NK-92 treated with Interleukin-12 subunit alpha and Interleukin-12 subunit beta, amount 100 ng/mL, for 24 hours (cell line): ENCODE data around the gene PID1.
"Not testable (repeated sequence)": the region's sequence is repeated elsewhere in the genome, so short reads cannot be mapped to it uniquely, and the experiment has no call there.

ENCODE experiments used
- DNase-seq: peaks from one replicate; lab custom pipeline; 2025; lab: John Stamatoyannopoulos, UW

The PID1 gene

GRCh38 chr2:229212241-229212640 lies 58.8 kb downstream of the PID1 start:
- no peak for DNase-seq

DNA sequence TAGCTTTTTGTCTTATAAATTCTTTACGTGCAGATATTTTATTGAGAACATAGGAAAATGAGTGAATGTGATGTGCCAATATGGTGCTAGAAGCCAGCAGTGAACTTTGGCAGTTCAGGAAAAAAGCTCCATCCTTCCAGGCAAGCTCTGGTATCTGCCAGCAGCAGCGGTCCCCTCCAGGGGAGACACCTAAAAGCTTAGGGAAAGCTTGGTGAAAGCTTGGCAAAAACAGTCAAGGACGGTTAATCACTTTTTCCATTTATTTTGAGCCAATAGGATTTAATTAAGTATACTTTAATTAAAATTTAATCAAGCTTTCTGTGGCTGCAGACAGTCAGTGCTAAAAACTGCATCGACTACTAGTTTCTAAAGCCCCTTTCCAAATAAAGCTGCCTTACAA lies 60.4 kb downstream of the PID1 start:
- no peak for DNase-seq

- DNase-seq, result no peak
These were observed 64.5 kb downstream of the PID1 start for GRCh38 chr2:229206548-229206947.

DNA sequence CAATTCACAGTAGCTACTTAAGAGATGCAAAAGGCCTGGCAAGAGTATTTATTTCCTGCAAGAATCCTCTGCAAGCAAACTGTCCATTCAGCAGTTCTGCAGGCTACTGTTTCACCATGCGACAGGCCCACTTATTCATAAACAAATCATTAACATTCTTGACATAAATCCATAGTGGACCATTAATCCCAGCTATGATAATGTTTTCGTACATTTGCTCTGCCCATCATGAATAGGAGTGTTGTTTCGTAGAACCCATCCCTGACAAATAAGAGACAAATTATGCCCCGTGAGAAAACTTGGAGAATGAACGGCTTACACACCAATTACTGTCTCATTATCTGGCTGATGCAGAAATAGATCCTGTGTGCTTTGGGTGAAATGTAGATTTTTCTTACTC lies 65.4 kb downstream of the PID1 start:
- no peak for DNase-seq

DNA sequence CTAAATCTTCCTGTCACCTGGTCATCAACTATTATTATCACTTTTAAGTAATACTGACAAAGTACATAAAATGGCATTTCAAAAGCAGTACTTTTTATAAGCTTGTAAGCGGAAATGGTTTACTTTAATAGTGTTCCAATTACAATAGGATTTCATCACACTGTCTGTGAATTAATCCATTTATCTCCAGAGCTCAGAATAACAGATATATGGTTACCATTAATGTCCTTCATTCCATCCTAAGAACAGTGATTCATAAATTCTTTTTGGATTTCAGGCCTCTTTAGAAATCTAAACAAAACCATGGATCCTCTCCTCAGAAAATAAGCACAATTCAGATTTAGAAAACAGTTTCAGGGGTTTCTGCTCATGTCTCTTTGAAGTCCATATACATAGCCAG lies 68.4 kb downstream of the PID1 start:
- no peak for DNase-seq

DNA sequence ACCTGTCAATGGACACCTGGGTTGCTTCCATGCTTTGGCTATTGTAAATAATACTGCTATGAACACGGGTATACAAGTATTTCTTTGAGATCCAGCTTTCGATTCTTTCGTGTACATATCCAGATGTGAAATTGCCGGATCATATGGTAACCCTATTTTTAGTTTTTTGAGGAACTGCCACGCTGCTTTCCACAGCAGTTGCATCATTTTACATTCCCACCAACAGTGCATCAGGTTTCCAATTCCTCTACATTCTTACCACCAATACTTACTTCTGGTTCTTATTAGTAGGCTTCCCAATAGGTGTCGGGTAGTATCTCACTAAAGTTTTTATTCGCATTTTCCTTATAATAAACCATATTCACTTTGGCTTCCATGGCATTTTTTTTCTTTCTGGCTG lies 69.6 kb downstream of the PID1 start:
- no peak for DNase-seq

GRCh38 chr2:229199267-229199666 lies 71.8 kb downstream of the PID1 start:
- no peak for DNase-seq

- DNase-seq, result no peak
These were observed 74.6 kb downstream of the PID1 start for GRCh38 chr2:229196448-229196847.

DNA sequence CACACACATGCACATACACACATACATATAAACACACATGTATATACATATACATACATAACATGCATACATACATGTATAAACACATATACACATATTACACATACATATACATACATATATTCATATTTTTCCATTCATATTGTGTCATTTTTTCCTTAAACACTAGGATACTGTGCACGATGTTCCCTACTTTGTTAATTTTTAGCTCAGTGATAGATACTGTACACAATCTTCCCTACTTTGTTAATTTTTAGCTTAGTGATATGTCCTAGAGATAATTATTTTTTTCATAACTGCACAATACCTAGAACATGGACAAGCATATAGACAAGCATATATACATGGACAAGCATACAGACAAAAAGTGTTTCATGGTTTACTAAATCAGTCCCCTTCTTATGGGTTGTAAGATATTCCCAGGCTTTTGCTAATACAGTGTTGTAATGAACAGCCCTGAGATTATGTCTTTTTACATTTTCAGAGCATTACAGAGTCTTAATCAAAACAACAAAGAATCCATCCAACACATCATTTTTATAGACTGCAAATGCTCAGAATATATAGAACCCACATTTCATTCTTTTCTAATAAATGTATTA lies 75.6 kb downstream of the PID1 start:
- DNase-seq, result no peak

DNA sequence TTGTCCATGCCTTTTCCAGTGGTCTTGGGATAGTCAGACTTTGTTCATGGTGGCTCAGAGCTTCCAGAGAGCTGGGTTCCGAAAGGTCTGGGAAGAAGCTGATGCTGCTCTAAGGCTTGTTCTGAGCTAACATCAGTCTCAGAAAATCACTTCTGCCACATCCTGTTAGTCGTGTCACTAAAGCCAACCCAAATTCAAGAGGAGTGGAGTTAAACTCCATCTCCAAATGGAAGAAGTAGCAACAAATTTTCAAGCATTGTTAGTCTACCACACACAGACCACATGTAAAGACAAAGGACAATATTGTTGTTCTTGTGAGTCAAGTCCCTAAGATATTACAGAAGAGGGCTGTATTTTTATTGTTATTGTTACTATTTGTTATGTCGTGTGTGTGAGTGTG lies 77.8 kb downstream of the PID1 start:
- DNase-seq, result no peak

DNA sequence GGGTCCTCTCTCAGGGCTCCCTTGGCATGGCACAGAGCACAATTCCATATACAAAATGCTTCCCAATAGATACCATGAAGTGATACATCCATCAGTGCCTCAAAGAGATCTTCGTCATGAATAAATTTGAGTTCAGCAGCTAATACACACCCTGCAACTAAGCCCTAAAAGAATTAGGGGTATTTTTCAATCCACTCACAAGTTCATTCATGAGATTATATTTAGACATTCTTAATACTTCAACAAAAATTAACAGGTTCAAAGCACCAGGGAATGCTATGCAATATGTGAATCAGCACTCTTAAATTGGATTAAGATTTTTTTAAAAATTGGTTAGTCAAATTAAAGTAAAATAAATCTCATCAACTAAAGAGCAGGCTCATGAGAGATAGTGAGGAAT lies 79.7 kb downstream of the PID1 start:
- no peak for DNase-seq

- DNase-seq, result not testable (repeated sequence)
These were observed 84.0 kb downstream of the PID1 start for GRCh38 chr2:229187123-229187522.

DNA sequence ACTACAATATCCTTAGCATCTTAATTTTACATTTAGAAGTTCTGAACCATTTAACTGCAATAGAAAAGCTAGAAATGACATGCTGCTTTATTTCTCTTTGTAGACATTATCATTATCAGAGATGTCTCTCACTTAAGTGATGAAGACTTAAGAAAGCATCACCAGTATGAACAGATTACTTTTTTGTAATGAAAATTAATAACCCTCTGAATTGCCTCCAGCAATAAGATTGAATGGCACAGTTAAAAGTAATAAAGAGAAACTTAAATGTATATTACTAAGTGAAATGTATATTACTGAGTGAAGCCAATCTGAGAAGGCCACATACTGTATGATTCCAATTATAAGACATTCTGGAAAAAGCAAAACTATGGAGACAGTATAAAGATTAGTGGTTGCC lies 89.4 kb downstream of the PID1 start:
- no peak for DNase-seq

GRCh38 chr2:229180658-229181057 lies 90.4 kb downstream of the PID1 start:
- DNase-seq, result no peak

DNA sequence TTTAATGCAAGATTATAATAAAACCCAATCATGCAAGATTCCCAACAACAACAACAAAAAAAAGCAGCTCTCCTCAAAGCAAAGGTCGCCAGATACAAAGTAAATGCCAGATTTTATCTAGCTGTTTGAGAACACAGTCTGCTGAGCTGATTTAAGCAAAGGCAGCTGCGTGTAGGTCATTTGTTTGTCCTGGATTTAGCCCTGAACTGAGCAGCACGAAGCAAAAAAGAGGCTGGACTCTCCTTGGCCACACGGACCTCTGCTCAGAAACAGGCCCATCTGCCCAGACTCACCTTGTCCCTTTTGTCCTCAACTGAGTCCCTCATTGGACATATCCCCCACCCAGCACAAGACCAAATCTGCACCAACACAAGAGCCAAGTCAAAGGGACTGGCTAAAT lies 91.5 kb downstream of the PID1 start:
- no peak for DNase-seq

DNA sequence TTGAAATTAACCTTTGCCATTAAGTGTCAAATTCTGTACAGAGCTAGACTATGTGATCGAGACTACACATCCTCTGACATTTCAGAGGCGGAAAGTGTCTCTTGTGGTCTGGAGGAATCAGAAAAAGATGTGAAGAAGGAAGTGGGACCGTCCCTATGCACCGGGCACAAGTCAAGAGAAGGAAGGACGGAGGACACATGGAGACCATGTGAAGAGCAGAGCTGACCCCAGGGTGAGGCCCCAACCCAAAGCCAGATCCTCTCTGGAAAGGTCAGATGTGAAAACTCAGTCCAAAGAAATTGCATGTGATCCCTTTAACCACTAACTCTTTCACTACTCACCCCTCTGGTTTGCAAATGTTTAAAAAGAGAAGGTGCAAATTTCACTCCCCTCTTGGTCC lies 92.4 kb downstream of the PID1 start:
- DNase-seq, result no peak

DNA sequence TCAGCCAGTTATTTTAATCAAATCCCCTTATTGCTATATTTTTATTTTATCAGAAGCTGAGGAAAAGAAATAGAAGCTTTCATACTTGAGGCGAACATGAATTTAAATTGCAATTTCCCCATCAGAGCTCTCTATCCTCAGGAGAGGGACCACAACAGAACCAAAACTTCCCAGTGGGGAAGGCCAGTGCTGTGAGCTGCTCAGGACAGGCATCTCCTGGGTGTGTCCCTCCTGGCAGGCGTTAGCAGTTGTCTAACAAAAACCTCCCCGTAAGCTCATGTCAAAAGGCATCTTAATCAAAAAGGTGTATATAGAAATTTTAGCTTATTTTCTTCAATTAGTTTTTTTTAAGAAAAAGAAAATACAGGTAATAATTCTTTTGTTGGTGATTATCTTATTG lies 93.0 kb downstream of the PID1 start:
- DNase-seq, result no peak

GRCh38 chr2:229176136-229176535 lies 95.0 kb downstream of the PID1 start:
- no peak for DNase-seq

GRCh38 chr2:229175497-229175863 lies 95.6 kb downstream of the PID1 start:
- DNase-seq, result no peak

- no peak for DNase-seq
These were observed 96.1 kb downstream of the PID1 start for GRCh38 chr2:229174794-229175496.

GRCh38 chr2:229173825-229174359 lies 97.2 kb downstream of the PID1 start:
- DNase-seq, result no peak

- no peak for DNase-seq
These were observed 100.2 kb downstream of the PID1 start for GRCh38 chr2:229170916-229171315.

GRCh38 chr2:229170171-229170570 lies 100.9 kb downstream of the PID1 start:
- DNase-seq, result no peak

- DNase-seq, result no peak
These were observed 101.3 kb downstream of the PID1 start for GRCh38 chr2:229169751-229170150.
